Adipose tissue (tissue), 3 donors: Measurements from ENCODE around the gene KIAA0586. TPM values are rescaled to one million over a fixed set of nuclear protein-coding genes. Genes with fewer than 3 reads are reported as not detected.
"Not testable (repeated sequence)": the region's sequence is repeated elsewhere in the genome, so short reads cannot be mapped to it uniquely, and the experiment has no call there.

Source experiments
- H3K27ac ChIP-seq: one replicate; pipeline ENCODE4 v1.5.1; 2013; ENCODE audit warnings: low read depth, low read length
- WGBS, 3 donors: extraction: QIAGEN DNeasy Blood & Tissue Kit; methylation state at CpG; one replicate each; pipeline ENCODE4 v1.1.7; 2013; 5-methylcytosine and 5-hydroxymethylcytosine counted together
- polyA plus RNA-seq, 3 donors: library from polyadenylated mRNA; stranded (reverse); fragments of 200-250 nt; gene quantifications; one replicate each; pipeline ENCODE4 v1.2.3, GENCODE V29; 2013
- donor health status: healthy with polysubstance abuse.
- donor health status: Bipolar disorder and iron deficiency.
- donor health status: healthy.

KIAA0586 gene
- polyA plus RNA-seq = 1 to 10 TPM; 2.0 to 4.9 (median 2.6) TPM

DNA sequence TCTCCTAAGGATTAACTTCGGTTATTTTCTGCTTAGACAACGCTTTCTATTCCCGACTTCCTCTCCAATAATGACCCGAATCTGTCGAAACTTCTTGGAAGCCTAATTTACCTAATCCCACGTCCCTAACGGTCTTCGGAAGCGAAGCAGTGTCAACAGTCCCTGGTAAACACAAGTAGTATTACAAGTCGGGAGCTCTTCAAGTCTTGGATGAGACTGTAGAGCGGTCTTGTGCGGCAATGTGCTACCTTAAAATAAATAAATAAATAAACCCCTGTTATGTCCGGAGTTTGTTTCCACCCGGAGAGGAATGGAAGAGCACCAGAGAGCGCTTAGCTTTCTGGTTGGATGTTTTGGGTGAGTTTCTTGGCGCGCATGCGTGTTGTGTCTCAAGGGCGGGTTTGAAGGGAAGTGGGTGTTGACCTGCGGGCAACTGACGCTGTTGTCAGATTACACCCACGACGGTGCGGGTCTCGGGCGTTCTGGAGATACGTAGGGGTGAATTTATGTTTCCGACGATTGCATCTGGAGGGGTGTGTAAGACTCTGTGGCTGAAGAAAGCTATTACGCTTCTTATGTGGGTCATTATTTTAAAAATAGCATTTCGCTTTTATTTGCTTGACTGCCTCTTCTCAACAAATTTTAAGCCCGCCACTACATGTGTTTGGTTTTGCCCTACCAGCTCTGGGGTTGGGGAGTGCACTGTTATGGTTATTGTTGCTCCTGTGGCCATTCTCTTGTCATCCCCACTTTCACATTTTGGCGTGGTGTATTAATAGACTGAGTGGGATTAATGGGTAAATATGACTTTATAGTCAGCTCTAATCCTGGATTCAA, at the start of gene KIAA0586, which contains the start of gene TIMM9:
TSS of gene KIAA0586 (plus strand) at position 439 of the 837 bp plus-strand sequence. CDS start 546 bp downstream, outside the sequence.
TSS of gene TIMM9 (minus strand) at position 251 of the 837 bp plus-strand sequence. CDS start 15,586 bp downstream, outside the sequence.
- WGBS, 3 donors = 0% methylated on average over 33 of the region's 33 CpGs

DNA sequence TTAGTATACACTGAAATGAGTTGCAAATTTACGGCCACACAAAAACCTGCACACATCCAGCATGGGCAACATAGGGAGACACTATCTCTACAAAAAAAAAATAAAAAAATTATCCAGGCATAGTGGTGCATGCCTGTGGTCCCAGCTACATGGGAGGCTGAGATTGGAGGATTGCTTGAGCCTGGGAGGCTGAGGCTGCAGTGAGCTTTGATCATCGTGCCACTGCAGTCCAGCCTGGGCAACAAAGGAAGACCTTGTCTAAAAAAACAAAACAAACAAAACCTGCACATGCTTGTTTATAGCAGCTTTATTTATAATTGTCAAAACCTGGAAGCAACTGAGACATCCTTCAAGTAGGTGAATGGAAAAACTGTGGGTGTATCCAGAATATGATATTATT, 36.7 kb upstream of the KIAA0586 start:
- no peak overlapping the region for H3K27ac ChIP-seq
- WGBS, 3 donors = 79 to 89% (median 86%) methylated on average over 2 of the region's 2 CpGs

More for the DNA sequence above, at the start of gene KIAA0586, which contains the start of gene TIMM9:
- H3K27ac ChIP-seq = peak within 1 kb of the TSS; percentile 83

DNA sequence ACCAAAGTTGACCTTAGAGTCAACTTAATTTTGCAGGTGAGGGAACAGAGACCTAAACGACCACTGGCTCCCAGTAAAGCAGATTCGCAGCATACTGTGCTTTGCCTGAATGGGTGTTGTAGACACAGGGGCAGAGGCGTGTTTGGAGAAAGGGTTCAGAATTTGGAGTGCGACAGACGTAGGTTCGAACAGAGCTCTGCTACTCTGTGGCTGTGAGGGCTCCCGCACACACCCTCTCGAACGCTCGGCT, 32.0 kb upstream of the KIAA0586 start:
- WGBS, 3 donors = 10 to 18% (median 15%) methylated on average over 10 of the region's 10 CpGs
- no peak overlapping the region for H3K27ac ChIP-seq

- 7 to 8% (median 8%) methylated on average over 79 to 86 of the region's 86 CpGs for WGBS, 3 donors
- peak within 1 kb of the TSS; percentile 55 for H3K27ac ChIP-seq
Observed at GRCh38 chr14:58395812-58396788, 31.4 kb upstream of the KIAA0586 start, which contains the start of gene TOMM20L. Gene TOMM20L (plus strand): TSS chr14:58395930. CDS start chr14:58395958, 28 bp downstream.

DNA sequence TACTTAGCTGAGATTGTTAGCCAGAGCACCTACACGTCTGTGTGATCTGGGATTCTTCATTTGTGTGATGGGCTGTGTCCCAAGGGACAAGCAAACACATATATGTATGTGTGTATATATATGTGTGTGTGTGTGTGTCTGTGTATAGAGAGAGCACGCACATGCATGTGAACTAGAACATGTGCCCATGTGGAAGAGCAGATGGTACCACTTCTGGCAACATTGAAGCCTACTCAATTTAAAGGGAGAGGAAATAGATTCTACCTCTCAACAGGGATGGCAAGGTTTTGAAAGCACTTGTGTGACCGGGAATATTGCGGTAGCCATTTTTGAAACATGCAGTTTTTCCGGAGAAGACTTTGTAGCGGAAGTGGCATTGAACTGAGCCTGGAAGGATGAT, 30.4 kb upstream of the KIAA0586 start:
- 95 to 98% (median 97%) methylated on average over 6 of the region's 6 CpGs for WGBS, 3 donors
- no peak overlapping the region for H3K27ac ChIP-seq

DNA sequence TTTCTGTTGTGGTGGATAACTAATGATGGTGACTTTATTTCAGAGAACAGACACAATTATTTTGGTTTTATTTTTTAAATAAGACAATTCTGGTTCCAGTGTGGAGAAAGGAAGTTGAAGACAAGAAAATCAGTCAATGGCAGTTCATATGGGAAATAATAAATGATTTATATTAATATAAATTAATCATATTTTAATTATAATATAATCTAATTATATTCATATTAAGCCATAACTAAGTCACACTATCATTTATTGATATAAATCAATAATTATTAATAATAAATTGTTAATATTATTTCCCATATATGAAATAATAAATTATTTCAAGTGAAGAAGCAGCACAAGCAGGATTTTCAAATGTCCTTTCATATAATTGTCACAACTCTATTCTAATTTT, 29.0 kb upstream of the KIAA0586 start:
- H3K27ac ChIP-seq = no peak overlapping the region

GRCh38 chr14:58398895-58399294, 28.6 kb upstream of the KIAA0586 start:
- H3K27ac ChIP-seq = no peak overlapping the region
- whole genome bisulfite sequencing, 3 donors = 90 to 95% (median 92%) methylated on average over 3 of the region's 3 CpGs

- no peak overlapping the region for H3K27ac ChIP-seq
- 87 to 92% (median 91%) methylated on average over 3 of the region's 3 CpGs for whole genome bisulfite sequencing, 3 donors
Observed at GRCh38 chr14:58401587-58401986, 25.9 kb upstream of the KIAA0586 start.

GRCh38 chr14:58408681-58409215, 18.8 kb upstream of the KIAA0586 start:
- no peak overlapping the region for H3K27ac ChIP-seq
- WGBS, 3 donors = 84 to 93% (median 92%) methylated on average over 3 of the region's 3 CpGs

GRCh38 chr14:58414845-58415244, 12.7 kb upstream of the KIAA0586 start:
- 94 to 100% (median 96%) methylated on average over 1 of the region's 1 CpG for WGBS, 3 donors
- H3K27ac ChIP-seq = no peak overlapping the region

DNA sequence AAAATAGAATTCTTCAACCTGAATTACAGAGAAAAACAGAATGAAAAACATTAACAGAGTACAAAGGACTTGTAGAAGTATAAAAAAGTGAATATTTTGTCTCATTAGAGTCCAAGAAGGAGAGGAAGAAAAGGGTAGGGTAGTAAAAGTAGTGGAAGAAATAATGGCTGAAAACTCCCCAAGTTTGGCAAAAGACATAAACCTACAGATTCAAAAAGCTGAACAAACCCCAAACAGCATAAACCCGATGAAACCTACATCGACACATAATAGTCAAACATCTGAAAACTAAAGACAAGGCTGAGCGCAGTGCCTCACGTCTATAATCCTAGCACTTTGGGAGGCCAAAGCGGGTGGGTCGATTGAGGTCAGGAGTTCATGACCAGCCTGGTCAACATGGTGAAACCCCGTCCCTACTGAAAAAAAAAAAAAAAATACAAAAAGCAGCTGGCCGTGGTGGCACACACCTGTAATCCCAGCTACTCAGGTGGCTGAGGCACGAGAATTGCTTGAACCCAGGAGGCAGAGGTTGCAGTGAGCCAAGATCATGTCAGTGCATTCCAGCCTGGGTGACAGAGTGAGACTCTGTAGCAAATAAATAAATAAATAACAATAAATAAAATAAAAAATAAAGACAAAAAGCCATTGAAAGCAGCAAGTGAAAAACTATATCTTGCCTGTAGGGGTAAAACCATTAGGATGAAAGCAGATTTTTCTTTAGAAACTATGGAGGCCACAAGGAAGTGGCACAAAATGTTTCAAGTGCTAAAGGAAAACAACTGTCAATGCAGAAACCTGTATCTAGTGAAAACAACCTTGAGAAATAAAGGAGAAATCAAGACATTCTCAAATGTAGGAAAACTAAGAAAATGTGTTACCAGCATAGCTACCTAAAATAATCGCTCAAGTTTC, 11.6 kb upstream of the KIAA0586 start:
- WGBS, 3 donors = 96 to 97% (median 96%) methylated on average over 10 of the region's 10 CpGs
- no peak overlapping the region for H3K27ac ChIP-seq

DNA sequence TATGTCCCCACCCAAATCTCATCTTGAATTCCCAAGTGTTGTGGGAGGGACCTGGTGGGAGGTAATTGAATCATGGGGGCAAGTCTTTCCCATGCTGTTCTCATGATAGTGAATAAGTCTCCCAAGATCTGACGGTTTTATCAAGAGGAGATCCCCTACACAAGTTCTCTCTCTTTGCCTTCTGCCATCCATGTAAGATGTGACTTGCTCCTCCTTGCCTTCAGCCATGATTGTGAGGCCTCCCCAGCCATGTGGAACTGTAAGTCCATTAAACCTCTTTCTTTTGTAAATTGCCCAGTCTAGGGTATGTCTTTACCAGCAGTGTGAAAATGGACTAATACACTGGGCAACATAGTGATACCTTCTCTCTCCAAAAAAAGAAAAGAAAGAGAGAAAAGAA, 10.6 kb upstream of the KIAA0586 start:
- 92 to 100% (median 98%) methylated on average over 1 of the region's 1 CpG for WGBS, 3 donors
- H3K27ac ChIP-seq = not testable (repeated sequence)

DNA sequence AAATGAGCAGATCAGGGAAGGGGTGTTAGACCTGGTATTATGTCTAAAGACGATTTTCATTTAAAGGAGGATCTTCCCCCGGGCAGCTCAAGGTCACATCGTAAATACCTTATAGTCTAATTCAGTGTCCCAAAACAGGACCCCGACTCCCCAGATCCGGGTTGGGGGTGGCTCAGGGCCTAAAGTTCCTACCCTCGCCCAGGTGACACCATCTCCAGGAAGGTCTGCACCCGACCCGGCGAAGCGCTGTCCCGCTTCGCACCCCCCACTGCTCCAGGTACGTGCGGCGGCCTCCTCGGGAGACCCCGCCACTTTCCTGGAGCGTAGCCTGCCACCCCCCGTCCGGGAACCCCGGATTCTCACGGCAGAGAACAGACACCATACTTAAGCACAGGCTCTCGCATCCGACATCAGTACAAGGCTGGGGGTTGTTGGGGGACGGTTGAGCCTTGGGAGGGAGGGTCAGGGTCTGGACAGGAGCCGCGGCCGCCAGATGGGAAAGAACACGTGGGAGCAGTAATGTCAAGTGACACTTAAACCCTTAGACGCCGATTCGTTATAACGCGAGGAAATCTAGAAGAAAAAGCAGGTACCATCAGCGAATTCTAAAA, 744 bp upstream of the KIAA0586 start:
- peak overlapping the region; percentile 83 for H3K27ac ChIP-seq
- 0% methylated on average over 35 of the region's 35 CpGs for WGBS, 3 donors

DNA sequence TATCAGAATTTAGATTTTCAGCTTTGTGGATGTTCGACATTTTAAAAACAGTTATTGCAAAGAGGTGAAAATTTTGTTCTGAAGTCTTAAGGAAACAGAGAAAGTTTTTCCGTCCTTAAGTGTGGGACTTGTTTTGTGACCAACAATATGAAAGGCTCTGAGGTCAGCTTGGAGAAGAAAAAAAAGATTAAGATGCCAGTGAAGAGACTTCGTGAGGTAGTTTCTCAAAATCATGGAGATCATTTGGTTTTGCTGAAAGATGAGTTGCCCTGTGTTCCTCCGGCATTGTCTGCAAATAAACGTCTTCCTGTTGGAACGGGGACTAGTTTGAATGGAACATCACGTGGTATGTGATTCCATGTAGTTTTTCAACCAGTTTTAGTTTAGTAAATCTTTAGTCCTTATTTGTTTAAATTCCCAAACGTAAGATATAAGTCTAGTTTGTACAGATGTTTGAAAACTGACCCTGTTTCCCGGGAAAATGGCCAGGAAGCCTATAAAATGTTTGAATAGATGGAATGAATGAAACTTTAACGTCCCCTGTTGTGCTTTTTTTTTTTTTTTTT, 682 bp downstream of the KIAA0586 start:
- H3K27ac ChIP-seq = no peak overlapping the region
- WGBS, 3 donors = 0 to 1% (median 0%) methylated on average over 10 of the region's 10 CpGs

GRCh38 chr14:58430156-58430555, 2.6 kb downstream of the KIAA0586 start:
- no peak overlapping the region for H3K27ac ChIP-seq
- WGBS, 3 donors = 67 to 77% (median 73%) methylated on average over 1 of the region's 1 CpG

- WGBS, 3 donors = 62 to 82% (median 69%) methylated on average over 5 of the region's 5 CpGs
Observed at GRCh38 chr14:58439476-58439875, 12.0 kb downstream of the KIAA0586 start.

DNA sequence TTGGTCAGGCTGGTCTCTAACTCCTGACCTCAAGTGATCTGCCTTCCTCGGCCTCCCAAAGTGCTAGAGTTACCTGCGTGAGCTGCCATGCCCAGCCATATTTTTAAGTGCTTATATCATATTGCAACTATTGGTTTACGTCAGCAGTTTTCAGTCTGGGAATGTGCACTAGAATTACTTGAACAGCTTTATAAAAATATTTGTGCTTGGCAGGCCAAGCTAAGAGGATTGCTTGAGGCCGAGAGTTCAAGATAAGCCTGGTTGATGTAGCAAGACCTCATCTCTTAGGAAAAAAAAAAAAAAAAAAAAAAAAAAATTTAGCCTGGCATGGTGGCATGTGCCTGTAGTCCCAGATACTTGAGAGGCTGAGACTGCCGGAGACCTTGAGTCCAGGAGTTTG, 17.1 kb downstream of the KIAA0586 start:
- H3K27ac ChIP-seq = no peak overlapping the region

More at GRCh38 chr14:58439476-58439875, 12.0 kb downstream of the KIAA0586 start:
- H3K27ac ChIP-seq = no peak overlapping the region

More for the DNA sequence above, 17.1 kb downstream of the KIAA0586 start:
- 87 to 91% (median 89%) methylated on average over 5 of the region's 5 CpGs for WGBS, 3 donors
